Vein endothelial cell (primary cell): ENCODE results near the gene TFEB. TPM values are rescaled to one million over a fixed set of nuclear protein-coding genes. Genes with fewer than 3 reads are reported as not detected.

ENCODE experiments used
- small RNA-seq: library from RNA; depleted of rRNA; stranded (forward); fragments of <200 nt; gene quantifications from one replicate; pipeline ENCODE3, GENCODE V24; 2012
- total RNA-seq: library from RNA; depleted of rRNA; stranded (reverse); fragments of >200 nt; gene quantifications from 2 replicates; pipeline ENCODE4 v1.2.3, GENCODE V29; 2012

The TFEB gene
- 3.3 and 4.2 TPM in 2 replicates for total RNA-seq

GRCh38 chr6:41735427-41736185 is at the start of gene TFEB:
Gene TFEB, minus strand, starts transcription at chr6:41735608. Its CDS starts 44,395 bp downstream, at chr6:41691213.

DNA sequence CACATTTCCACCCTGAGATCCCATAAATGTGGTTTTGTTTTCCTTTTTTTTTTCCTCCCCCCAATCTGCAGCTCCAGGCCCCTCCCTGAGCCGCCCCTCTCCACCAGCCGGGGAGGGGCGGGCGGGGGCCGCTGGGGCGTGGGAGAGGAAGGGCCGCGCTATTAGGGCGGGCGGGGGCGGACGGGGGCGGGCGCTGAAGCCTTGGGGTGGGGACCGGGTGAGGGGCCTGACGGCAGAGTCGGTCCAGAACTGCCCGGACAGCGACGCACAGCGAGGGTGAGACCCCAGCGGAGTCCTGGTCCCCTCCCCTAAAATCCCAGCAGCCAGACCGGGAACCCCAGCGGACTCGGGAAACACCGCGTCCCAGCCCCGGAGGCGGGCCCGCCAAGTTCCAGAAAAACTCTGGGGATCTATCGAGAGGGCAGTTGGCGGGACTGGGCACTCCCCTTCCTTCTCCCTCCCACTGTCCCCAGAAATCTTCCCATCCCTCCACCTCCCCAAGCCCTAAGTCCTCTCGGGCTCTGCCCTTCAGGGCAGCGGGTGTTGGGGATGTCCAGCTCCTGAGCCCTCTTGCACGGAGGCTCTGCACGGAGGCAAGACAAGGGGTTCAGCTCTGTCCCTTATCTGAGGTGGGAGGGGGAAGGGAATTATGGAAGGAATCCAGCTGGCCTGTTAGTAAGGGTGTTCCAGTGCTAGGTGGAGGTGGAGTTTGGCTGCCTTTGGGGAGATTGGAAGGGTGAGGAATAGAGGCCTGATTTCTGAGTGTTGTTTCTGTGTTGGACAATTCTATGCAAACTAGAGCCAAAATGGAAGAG is 45.4 kb upstream of the TFEB start, which contains the start of gene PRICKLE4:
Gene PRICKLE4, plus strand, starts transcription at position 232 of the 815 bp plus-strand sequence. CDS start 2,692 bp downstream, outside the sequence.

GRCh38 chr6:41779788-41780550 is 44.6 kb upstream of the TFEB start, which contains the start of gene FRS3:
Gene FRS3, minus strand, starts transcription at chr6:41779900. Its CDS starts 2,913 bp downstream, at chr6:41776987.

GRCh38 chr6:41747256-41748101 is 12.1 kb upstream of the TFEB start, which contains the start of gene PGC:
Gene PGC, minus strand, starts transcription at chr6:41747397. Its CDS starts 63 bp downstream, at chr6:41747334.

GRCh38 chr6:41638002-41638934 is 97.1 kb downstream of the TFEB start, which contains the start of gene MDFI:
Gene MDFI, plus strand, starts transcription at chr6:41638468. Its CDS starts 282 bp downstream, at chr6:41638750.

Small RNAs within 50 kb of the gene (small RNA-seq; reads per million reads assigned to genes)
- gene AL365205.3 = not detected

Other genes starting within 250 kb of the TFEB start
- 6.0 and 7.8 TPM in 2 replicates for gene FOXP4, start 189.2 kb downstream of the TFEB start, total RNA-seq
- gene MDFI, start 97.1 kb downstream of the TFEB start, total RNA-seq = 43.4 and 82.3 TPM in 2 replicates
- gene PGC, start 11.8 kb upstream of the TFEB start, total RNA-seq = not detected in 2 replicates
- gene FRS3, start 44.3 kb upstream of the TFEB start, total RNA-seq = 1.3 and 2.0 TPM in 2 replicates
- gene PRICKLE4, start 45.2 kb upstream of the TFEB start, total RNA-seq = 2.8 and 6.2 TPM in 2 replicates
- gene TOMM6, start 52.1 kb upstream of the TFEB start, total RNA-seq = 96.0 and 123 TPM in 2 replicates
- gene USP49, start 159.8 kb upstream of the TFEB start, total RNA-seq = 3.2 and 3.9 TPM in 2 replicates
- gene MED20, start 185.5 kb upstream of the TFEB start, total RNA-seq = 33.3 and 37.0 TPM in 2 replicates
- 31.8 and 33.6 TPM in 2 replicates for gene BYSL, start 185.9 kb upstream of the TFEB start, total RNA-seq
- gene CCND3, start 206.2 kb upstream of the TFEB start, total RNA-seq = 55.7 and 85.3 TPM in 2 replicates